H9 (cell line): ENCODE measurements around the gene CD9. TPM values are rescaled to one million over a fixed set of nuclear protein-coding genes. Genes with fewer than 3 reads are reported as not detected.

Experiments
- DNase-seq: peaks from one replicate; pipeline ENCODE4 v3.0.0-alpha.2; 2017
- H2AFZ ChIP-seq: one replicate; pipeline ENCODE4 v1.6.1; 2013; ENCODE audit warnings: mild to moderate bottlenecking, low read length, control low read depth, moderate library complexity
- H2AK5ac ChIP-seq: 2 replicates; pipeline ENCODE4 v1.6.1; 2013; ENCODE audit warnings: low read length, control low read depth, mixed read lengths; ENCODE audit not compliant: insufficient read length
- H2BK120ac ChIP-seq: one replicate; pipeline ENCODE4 v1.6.1; 2013; ENCODE audit warnings: low read depth, mild to moderate bottlenecking, low read length, control low read depth, inconsistent platforms; ENCODE audit not compliant: poor library complexity, severe bottlenecking
- H2BK12ac ChIP-seq: 2 replicates; pipeline ENCODE4 v1.6.1; 2013; ENCODE audit warnings: low read length, control low read depth, mixed read lengths, low read depth; ENCODE audit not compliant: insufficient read length
- H2BK15ac ChIP-seq: 2 replicates; pipeline ENCODE4 v1.6.1; 2013; ENCODE audit warnings: low read depth, low read length, control low read depth
- H2BK20ac ChIP-seq: one replicate; pipeline ENCODE4 v1.6.1; 2013; ENCODE audit warnings: low read depth, mild to moderate bottlenecking, low read length, control low read depth, inconsistent platforms; ENCODE audit not compliant: poor library complexity, severe bottlenecking
- H2BK5ac ChIP-seq: 2 replicates; pipeline ENCODE4 v1.6.1; 2013; ENCODE audit warnings: low read length, control low read depth, mixed read lengths; ENCODE audit not compliant: insufficient read length
- H3K14ac ChIP-seq: 2 replicates; pipeline ENCODE4 v1.6.1; 2013; ENCODE audit warnings: low read length, control low read depth; ENCODE audit not compliant: insufficient read depth
- H3K18ac ChIP-seq: 2 replicates; pipeline ENCODE4 v1.6.1; 2013; ENCODE audit warnings: low read depth, mild to moderate bottlenecking, mixed read lengths, low read length, control low read depth; ENCODE audit not compliant: insufficient read length
- H3K23ac ChIP-seq: 2 replicates; pipeline ENCODE4 v1.6.1; 2013; ENCODE audit warnings: low read length, control low read depth, mixed read lengths, low read depth; ENCODE audit not compliant: insufficient read length
- H3K23me2 ChIP-seq: 2 replicates; pipeline ENCODE4 v1.6.1; 2013; ENCODE audit warnings: low read depth, mild to moderate bottlenecking, mixed read lengths, low read length, control low read depth; ENCODE audit not compliant: insufficient read length, poor library complexity, severe bottlenecking
- H3K27ac ChIP-seq: 2 replicates; pipeline ENCODE4 v1.5.1; 2013; ENCODE audit warnings: low read length, control low read depth, mixed read lengths, low read depth; ENCODE audit not compliant: insufficient read length
- H3K27me3 ChIP-seq: 2 replicates; pipeline ENCODE4 v1.6.1; 2013; ENCODE audit warnings: low read length, control low read depth, inconsistent platforms; ENCODE audit not compliant: insufficient read depth
- H3K4ac ChIP-seq: 2 replicates; pipeline ENCODE4 v1.6.1; 2013; ENCODE audit warnings: low read depth, mild to moderate bottlenecking, control low read depth, inconsistent platforms, low read length, moderate library complexity
- H3K4me1 ChIP-seq: 2 replicates; pipeline ENCODE4 v1.6.1; 2013; ENCODE audit warnings: low read length, control low read depth, inconsistent platforms; ENCODE audit not compliant: insufficient read depth
- H3K4me2 ChIP-seq: 2 replicates; pipeline ENCODE4 v1.6.1; 2013; ENCODE audit warnings: low read length, control low read depth, mixed read lengths; ENCODE audit not compliant: insufficient read length, insufficient read depth
- H3K56ac ChIP-seq: 2 replicates; pipeline ENCODE4 v1.6.1; 2013; ENCODE audit warnings: low read depth, mild to moderate bottlenecking, mixed read lengths, low read length, control low read depth; ENCODE audit not compliant: insufficient read length
- H3K79me1 ChIP-seq: 2 replicates; pipeline ENCODE4 v1.6.1; 2013; ENCODE audit warnings: low read depth, mild to moderate bottlenecking, moderate library complexity, low read length, control low read depth, inconsistent platforms; ENCODE audit not compliant: insufficient read depth, poor library complexity, severe bottlenecking
- H3K79me2 ChIP-seq: 2 replicates; pipeline ENCODE4 v1.6.1; 2013; ENCODE audit warnings: low read length, control low read depth, inconsistent platforms; ENCODE audit not compliant: insufficient read depth
- H3K9ac ChIP-seq: 2 replicates; pipeline ENCODE4 v1.6.1; 2013; ENCODE audit warnings: low read length, control low read depth, mixed read lengths; ENCODE audit not compliant: insufficient read length; ENCODE audit errors: extremely low read depth
- H3K9me3 ChIP-seq: one replicate; pipeline ENCODE4 v1.6.1; 2013; ENCODE audit warnings: low read depth, low read length, inconsistent platforms; ENCODE audit not compliant: control insufficient read depth
- H3T11ph ChIP-seq: one replicate; pipeline ENCODE4 v1.6.1; 2013; ENCODE audit warnings: mild to moderate bottlenecking, low read length, control low read depth, inconsistent platforms
- H4K20me1 ChIP-seq: one replicate; pipeline ENCODE4 v1.6.1; 2013; ENCODE audit not compliant: control insufficient read depth, insufficient read length, insufficient read depth
- H4K5ac ChIP-seq: 2 replicates; pipeline ENCODE4 v1.6.1; 2013; ENCODE audit warnings: low read depth, mild to moderate bottlenecking, mixed read lengths, low read length, control low read depth; ENCODE audit not compliant: insufficient read length
- H4K8ac ChIP-seq: replicated peaks from 2 replicates; pipeline ENCODE4 v1.6.1; 2013; ENCODE audit warnings: low read length, control low read depth, mixed read lengths, low read depth; ENCODE audit not compliant: insufficient read length
- H4K91ac ChIP-seq: 2 replicates; pipeline ENCODE4 v1.6.1; 2013; ENCODE audit warnings: low read depth, mild to moderate bottlenecking, moderate library complexity, mixed read lengths, low read length, control low read depth; ENCODE audit not compliant: insufficient read length
- H3K27ac Mint-ChIP-seq, 3 experiments: 2 replicates in 2 of 3; 3 replicates in 1 of 3; pipeline ENCODE4 v1.8.0; 2020 to 2021; ENCODE audit warnings: mixed read lengths in 3 of 3, mild to moderate bottlenecking in 1 of 3, moderate library complexity in 1 of 3
- H3K27me3 Mint-ChIP-seq: 2 replicates; pipeline ENCODE4 v1.8.0; 2021; ENCODE audit warnings: low read depth, mild to moderate bottlenecking, moderate library complexity, mixed read lengths
- H3K36me3 Mint-ChIP-seq, 3 experiments: 2 replicates in 2 of 3; 3 replicates in 1 of 3; pipeline ENCODE4 v1.8.0; 2020 to 2021; ENCODE audit warnings: low read depth in 3 of 3, mixed read lengths in 3 of 3; ENCODE audit not compliant: insufficient read depth in 1 of 3
- H3K4me1 Mint-ChIP-seq, 2 experiments: 2 replicates each; pipeline ENCODE4 v1.8.0; 2020; ENCODE audit warnings: mixed read lengths in 2 of 2
- H3K4me3 Mint-ChIP-seq, 2 experiments: 2 replicates in 1 of 2; 3 replicates in 1 of 2; pipeline ENCODE4 v1.8.0; 2020 to 2021; ENCODE audit warnings: mild to moderate bottlenecking in 2 of 2, mixed read lengths in 2 of 2, moderate library complexity in 1 of 2
- H3K9me3 Mint-ChIP-seq, 2 experiments: 2 replicates in 1 of 2; 3 replicates in 1 of 2; pipeline ENCODE4 v1.8.0; 2020; ENCODE audit warnings: mild to moderate bottlenecking in 2 of 2, mixed read lengths in 2 of 2, moderate library complexity in 1 of 2
- CTCF ChIP-seq: fragments of 200-600 bp; sonication (generic); conservative IDR thresholded peaks from 3 replicates; pipeline ENCODE4 v1.8.0; 2021; ENCODE audit warnings: antibody characterized with exemption, mild to moderate bottlenecking
- WGBS: extraction: QIAGEN DNeasy Blood & Tissue Kit; methylation state at CpG from one replicate; pipeline ENCODE4 v1.1.7; 2013; ENCODE audit warnings: missing lambda C conversion rate, low lambda C conversion rate, mixed read lengths; ENCODE audit not compliant: insufficient read length; ENCODE audit errors: extremely low coverage; 5-methylcytosine and 5-hydroxymethylcytosine counted together
- total RNA-seq: library from RNA; stranded (reverse); gene quantifications from 2 replicates; pipeline ENCODE4 v1.2.1, GENCODE V29; 2021

CD9 gene
- total RNA-seq, 1 experiment from 2014 or later = 132 TPM

- Mint-ChIP-seq H3K27ac (no peak overlapping the region), H3K9me3 (no peaks in the 10 kb centered on the region), H3K27me3 (peaks cover 7% of the 10 kb centered on the region), H3K4me3 (no peak overlapping the region), H3K4me1 (peaks cover 8 to 12% of the 10 kb centered on the region in 2 experiments; a peak in 3 of 4 replicates), H3K36me3 (no peaks in the 10 kb centered on the region)
- H2BK12ac ChIP-seq = no peak overlapping the region
- no peaks in the 10 kb centered on the region for H3K9me3 ChIP-seq
- H3K56ac ChIP-seq = no peak overlapping the region
- no peak overlapping the region for H3K18ac ChIP-seq
- no peak overlapping the region for H3T11ph ChIP-seq
- H3K27me3 ChIP-seq = no peaks in the 10 kb centered on the region
- no peak overlapping the region for H2BK120ac ChIP-seq
- H2BK5ac ChIP-seq = no peak overlapping the region
- no peaks in the 10 kb centered on the region for H4K20me1 ChIP-seq
- no peak overlapping the region for H3K23ac ChIP-seq
- no CpG with 5 or more reads among the region's 8 CpGs for WGBS
- no peaks in the 10 kb centered on the region for H3K23me2 ChIP-seq
- no peak overlapping the region for H3K4ac ChIP-seq
- no peak overlapping the region for H3K9ac ChIP-seq
- TF ChIP-seq CTCF = no peak
- H4K5ac ChIP-seq = no peak overlapping the region
- H4K91ac ChIP-seq = no peak overlapping the region
- no peaks in the 10 kb centered on the region; the same call in 1 of the 2 replicates for H3K4me1 ChIP-seq
- H3K79me2 ChIP-seq = no peaks in the 10 kb centered on the region
- no peak overlapping the region for H3K27ac ChIP-seq
- H2BK15ac ChIP-seq = no peak overlapping the region
- H3K79me1 ChIP-seq = no peaks in the 10 kb centered on the region
- H3K14ac ChIP-seq = no peak overlapping the region
- H3K4me2 ChIP-seq = no peak overlapping the region
- H2AFZ ChIP-seq = no peak overlapping the region
- DNase-seq = no peak
- no peak overlapping the region for H4K8ac ChIP-seq
- H2BK20ac ChIP-seq = no peak overlapping the region
- H2AK5ac ChIP-seq = no peak overlapping the region
These were observed 36.7 kb upstream of the CD9 start for GRCh38 chr12:6163416-6164060.
